A673 (cell line): ENCODE data around the gene DGUOK. TPM values are rescaled to one million over a fixed set of nuclear protein-coding genes. Genes with fewer than 3 reads are reported as not detected.
A peak's percentile ranks its signal among the peaks of the same experiment; 100 is the strongest.

Source experiments
- BruUV-seq: library from RNA; stranded (reverse); fragments of 400-500 nt; replicated peaks from 2 replicates; lab custom pipeline; 2021; lab: Mats Ljungman, UMichigan
- CTCF ChIA-PET: fragments of 300-600 bp; sonication (Branson Sonifier 250); formaldehyde crosslinking; loops from one replicate; lab custom pipeline; 2022; ENCODE audit warnings: antibody characterized with exemption; lab: Charles Lee
- POLR2A ChIA-PET: fragments of 300-600 bp; sonication (Branson Sonifier 250); formaldehyde crosslinking; loops from one replicate; lab custom pipeline; 2022; ENCODE audit warnings: antibody characterized with exemption; ENCODE audit not compliant: low non-redundant PET; lab: Charles Lee
- DNase-seq: peaks from one replicate; pipeline ENCODE4 v3.0.0-alpha.2; 2015; ENCODE audit warnings: low spot score
- H3K27ac ChIP-seq: fragments of 200-600 bp; sonication (generic); 2 replicates; pipeline ENCODE4 v1.5.1; 2016; ENCODE audit warnings: mixed run types, low read depth, mild to moderate bottlenecking, mixed read lengths, antibody characterized with exemption, low read length; ENCODE audit not compliant: poor library complexity, severe bottlenecking
- H3K27me3 ChIP-seq: fragments of 200-600 bp; sonication (generic); replicated peaks from 2 replicates; pipeline ENCODE4 v1.6.1; 2017; ENCODE audit warnings: mixed run types, low read depth, mild to moderate bottlenecking, mixed read lengths, antibody characterized with exemption, low read length; ENCODE audit not compliant: insufficient read depth, poor library complexity
- H3K36me3 ChIP-seq: fragments of 200-600 bp; sonication (generic); 2 replicates; pipeline ENCODE4 v1.6.1; 2016; ENCODE audit warnings: mixed run types, mild to moderate bottlenecking, mixed read lengths, antibody characterized with exemption, low read length; ENCODE audit not compliant: insufficient read depth, poor library complexity, severe bottlenecking
- H3K4me1 ChIP-seq: fragments of 200-600 bp; sonication (generic); 2 replicates; pipeline ENCODE4 v1.6.1; 2017; ENCODE audit warnings: mixed run types, mild to moderate bottlenecking, mixed read lengths, antibody characterized with exemption, low read length; ENCODE audit not compliant: insufficient read depth, poor library complexity, severe bottlenecking
- H3K4me3 ChIP-seq: fragments of 200-600 bp; sonication (generic); 2 replicates; pipeline ENCODE4 v1.5.1; 2016; ENCODE audit warnings: low read depth, mixed run types, mild to moderate bottlenecking, mixed read lengths, low read length; ENCODE audit not compliant: poor library complexity, severe bottlenecking
- H3K9me3 ChIP-seq: fragments of 200-600 bp; sonication (generic); 2 replicates; pipeline ENCODE4 v1.6.1; 2016; ENCODE audit warnings: mixed run types, low read depth, mild to moderate bottlenecking, mixed read lengths, antibody characterized with exemption, low read length; ENCODE audit not compliant: poor library complexity, severe bottlenecking
- EZH2 ChIP-seq: fragments of 200-600 bp; sonication (generic); IDR thresholded peaks from 2 replicates; pipeline ENCODE4 v1.6.1; 2017; ENCODE audit warnings: borderline replicate concordance, low read depth, mild to moderate bottlenecking, mixed read lengths, antibody characterized with exemption, low read length; ENCODE audit not compliant: poor library complexity, severe bottlenecking
- intact Hi-C: fragments of 100-400 bp; cut with micrococcal nuclease; formaldehyde crosslinking; loops from one replicate; pipeline ENCODE4 v1.10.0; 2022; ENCODE audit not compliant: unreplicated experiment
- total RNA-seq: library from RNA; stranded (reverse); gene quantifications from 2 replicates; pipeline ENCODE4 v1.2.3, GENCODE V29; 2021
- TF ChIP-seq, protein P1 (sequence below): fragments of 300-800, 200-600 bp; sonication (generic); conservative IDR thresholded peaks from 2 replicates; pipeline ENCODE4 v1.5.1; 2017; ENCODE audit warnings: low read depth, mild to moderate bottlenecking, antibody characterized with exemption, low read length, moderate library complexity, mixed read lengths

Gene DGUOK
- total RNA-seq, 1 experiment from 2014 or later = 106 TPM

DNA sequence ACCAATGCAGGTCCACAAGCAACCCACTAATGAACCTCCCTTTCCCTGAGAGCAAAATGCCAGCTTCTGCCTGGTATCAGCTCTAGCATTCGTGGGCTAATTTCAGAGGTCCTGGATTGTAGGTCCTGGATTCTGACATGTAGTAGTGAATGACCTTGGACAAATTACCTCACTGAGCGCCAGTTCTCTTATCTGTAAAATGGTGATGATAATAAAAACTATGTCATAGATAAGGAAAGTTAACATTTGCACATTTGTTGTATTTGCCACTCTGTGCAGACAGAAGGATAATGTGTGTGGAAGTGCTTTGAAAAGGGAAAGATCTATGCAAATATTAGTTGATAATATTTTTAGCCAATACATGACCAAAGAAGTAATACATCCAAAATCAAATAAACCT, 53.9 kb downstream of the DGUOK start:
- no TSS peak for BruUV-seq
- no peaks in the 10 kb centered on the region for H3K36me3 ChIP-seq
- no peak overlapping the region for H3K27ac ChIP-seq

DNA sequence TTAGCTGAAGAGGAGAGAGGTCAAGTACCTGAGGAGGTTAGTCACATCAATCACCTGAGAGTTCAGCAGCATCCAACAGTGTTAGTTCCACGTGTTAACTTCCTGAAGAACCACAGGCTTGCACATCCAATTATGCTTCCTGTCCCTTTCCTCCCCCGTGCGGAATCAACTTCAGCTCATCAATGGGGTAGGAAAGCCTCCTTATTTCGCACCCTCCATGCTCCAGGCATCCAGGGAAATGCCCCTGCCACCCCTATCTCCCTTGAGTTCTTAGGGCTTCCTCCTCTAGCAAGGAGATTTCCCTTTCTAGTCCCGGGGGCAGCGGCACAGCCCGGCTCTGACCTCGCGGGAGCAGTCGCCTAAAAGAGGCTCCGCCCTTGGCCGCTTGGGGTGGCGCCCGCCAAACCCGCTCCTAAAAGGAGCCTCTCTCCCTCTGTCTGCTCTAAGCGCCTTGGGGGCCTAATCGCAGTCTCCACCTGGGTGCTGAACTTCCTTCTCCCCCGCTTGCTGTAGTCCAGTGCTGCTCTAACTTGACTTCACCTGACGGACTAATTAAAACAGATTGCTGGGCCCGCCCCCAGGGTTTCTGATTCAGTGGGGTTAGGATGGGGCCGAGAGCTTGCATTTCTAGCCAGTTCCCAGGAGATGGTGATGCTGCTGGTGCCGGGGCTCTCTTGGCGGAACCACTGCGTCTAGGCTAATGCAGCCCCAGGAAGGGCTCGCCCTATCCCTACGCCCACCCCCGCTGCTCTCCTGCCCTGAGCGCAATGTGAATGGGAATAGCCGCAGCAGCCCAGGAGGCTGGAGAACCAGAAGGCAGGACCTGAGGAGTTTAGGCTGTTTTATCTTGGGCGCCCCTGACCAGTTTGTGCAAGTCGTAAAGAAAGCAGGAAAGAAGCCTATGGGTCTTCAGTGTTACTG, 54.7 kb downstream of the DGUOK start:
- intact Hi-C loops = loop anchor here (5.0 to 10.0 kb wide), 2 partner anchors 54 to 123 kb away; partner anchors contain the start of gene DGUOK
- Histone ChIP-seq H3K27ac (no peak overlapping the region), H3K36me3 (no peaks in the 10 kb centered on the region), H3K27me3 (no peaks in the 10 kb centered on the region), H3K4me1 (peaks cover 34% of the 10 kb centered on the region), H3K9me3 (no peaks in the 10 kb centered on the region), H3K4me3 (peak overlapping the region; percentile 34)
- no peak for TF ChIP-seq EZH2
- TF ChIP-seq, protein P1, sequence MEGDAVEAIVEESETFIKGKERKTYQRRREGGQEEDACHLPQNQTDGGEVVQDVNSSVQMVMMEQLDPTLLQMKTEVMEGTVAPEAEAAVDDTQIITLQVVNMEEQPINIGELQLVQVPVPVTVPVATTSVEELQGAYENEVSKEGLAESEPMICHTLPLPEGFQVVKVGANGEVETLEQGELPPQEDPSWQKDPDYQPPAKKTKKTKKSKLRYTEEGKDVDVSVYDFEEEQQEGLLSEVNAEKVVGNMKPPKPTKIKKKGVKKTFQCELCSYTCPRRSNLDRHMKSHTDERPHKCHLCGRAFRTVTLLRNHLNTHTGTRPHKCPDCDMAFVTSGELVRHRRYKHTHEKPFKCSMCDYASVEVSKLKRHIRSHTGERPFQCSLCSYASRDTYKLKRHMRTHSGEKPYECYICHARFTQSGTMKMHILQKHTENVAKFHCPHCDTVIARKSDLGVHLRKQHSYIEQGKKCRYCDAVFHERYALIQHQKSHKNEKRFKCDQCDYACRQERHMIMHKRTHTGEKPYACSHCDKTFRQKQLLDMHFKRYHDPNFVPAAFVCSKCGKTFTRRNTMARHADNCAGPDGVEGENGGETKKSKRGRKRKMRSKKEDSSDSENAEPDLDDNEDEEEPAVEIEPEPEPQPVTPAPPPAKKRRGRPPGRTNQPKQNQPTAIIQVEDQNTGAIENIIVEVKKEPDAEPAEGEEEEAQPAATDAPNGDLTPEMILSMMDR = no peak
- DNase-seq = no peak
- ChIA-PET POLR2A (interaction anchor here (0.6 kb wide), 1 partner anchor 32 kb away, joined by 3 read pairs; no protein-coding TSS in a partner anchor), CTCF (no interaction called here)
- BruUV-seq = no TSS peak

More for the DNA sequence above, 53.9 kb downstream of the DGUOK start:
- Histone ChIP-seq H3K27me3 (no peaks in the 10 kb centered on the region), H3K9me3 (no peaks in the 10 kb centered on the region), H3K4me3 (peak overlapping the region; percentile 34), H3K4me1 (peaks cover 27% of the 10 kb centered on the region)
- TF ChIP-seq, protein P1 = no peak
- TF ChIP-seq EZH2 = no peak
- no peak for DNase-seq
- ChIA-PET CTCF (no interaction called here), POLR2A (interaction anchor here (0.7 kb wide), 1 partner anchor 86 kb away, joined by 3 read pairs; no protein-coding TSS in a partner anchor)
- intact Hi-C loops = loop anchor here (5.0 to 10.0 kb wide), 2 partner anchors 53 to 124 kb away; partner anchors contain the start of gene DGUOK

DNA sequence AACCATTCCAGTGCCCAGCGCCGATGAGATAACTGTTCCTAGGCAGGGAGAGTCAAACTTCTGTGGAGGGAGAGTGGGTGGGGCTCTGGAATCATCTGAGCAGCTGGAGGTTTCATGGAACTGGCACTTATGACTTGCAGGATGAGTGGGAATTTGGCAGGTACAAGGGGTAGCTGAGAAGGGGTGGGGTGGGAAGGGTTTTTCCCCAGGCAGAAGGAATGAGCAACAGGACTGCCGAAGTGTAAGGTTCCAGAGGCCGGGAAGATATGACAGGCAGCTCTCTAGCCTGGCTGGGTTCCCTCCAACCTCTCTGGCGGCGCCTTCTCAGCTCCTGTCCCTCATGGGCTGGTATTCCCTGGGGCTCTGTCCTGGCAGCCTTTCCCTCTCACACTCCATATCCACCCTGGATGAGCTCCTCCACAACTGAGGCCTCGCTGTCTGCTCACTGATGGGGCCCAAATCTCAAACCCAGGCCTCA, 55.5 kb downstream of the DGUOK start:
- BruUV-seq = no TSS peak
- TF ChIP-seq, protein P1 = no peak
- TF ChIP-seq EZH2 = no peak
- H3K36me3 ChIP-seq = peaks cover 5% of the 10 kb centered on the region
- H3K9me3 ChIP-seq = no peaks in the 10 kb centered on the region
- no peak for DNase-seq
- H3K27ac ChIP-seq = no peak overlapping the region
- no peak overlapping the region for H3K4me3 ChIP-seq
- ChIA-PET POLR2A (no interaction called here), CTCF (no interaction called here)
- H3K4me1 ChIP-seq = peaks cover 41% of the 10 kb centered on the region
- H3K27me3 ChIP-seq = no peaks in the 10 kb centered on the region
- intact Hi-C loops = loop anchor here (5.0 to 10.0 kb wide), 2 partner anchors 55 to 123 kb away; partner anchors contain the start of gene DGUOK
